Ecto neural progenitor cell (in vitro differentiated cells): Measurements from ENCODE around the gene LMTK3.
"Not testable (repeated sequence)": the region's sequence is repeated elsewhere in the genome, so short reads cannot be mapped to it uniquely, and the experiment has no call there.

Experiments
- DNase-seq: peaks from one replicate; pipeline ENCODE4 v3.0.0-alpha.2; 2018; ENCODE audit warnings: low spot score

LMTK3 gene

GRCh38 chr19:48538057-48538456 is 26.4 kb upstream of the LMTK3 start:
- DNase-seq, result not testable (repeated sequence)

GRCh38 chr19:48537541-48537940 is 25.9 kb upstream of the LMTK3 start:
- no peak for DNase-seq

DNA sequence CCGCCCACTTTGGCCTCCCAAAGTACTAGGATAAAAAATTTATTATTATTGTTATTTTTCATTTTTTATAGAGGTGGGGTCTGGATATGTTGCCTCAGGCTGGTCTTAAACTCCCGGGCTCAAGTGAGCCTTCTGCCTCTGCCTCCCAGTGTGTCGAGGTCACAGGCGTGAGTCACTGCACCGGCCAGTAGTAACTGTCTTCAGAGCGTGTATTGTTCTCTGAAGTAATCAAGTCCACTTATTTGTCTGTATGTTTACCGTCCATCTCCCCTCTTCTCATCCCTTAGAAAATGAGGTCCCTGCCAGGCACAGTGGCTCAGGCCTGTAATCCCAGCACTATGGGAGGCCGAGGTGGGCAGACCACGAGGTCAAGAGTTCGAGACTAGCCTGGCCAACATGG is 22.1 kb upstream of the LMTK3 start:
- DNase-seq, result no peak

DNA sequence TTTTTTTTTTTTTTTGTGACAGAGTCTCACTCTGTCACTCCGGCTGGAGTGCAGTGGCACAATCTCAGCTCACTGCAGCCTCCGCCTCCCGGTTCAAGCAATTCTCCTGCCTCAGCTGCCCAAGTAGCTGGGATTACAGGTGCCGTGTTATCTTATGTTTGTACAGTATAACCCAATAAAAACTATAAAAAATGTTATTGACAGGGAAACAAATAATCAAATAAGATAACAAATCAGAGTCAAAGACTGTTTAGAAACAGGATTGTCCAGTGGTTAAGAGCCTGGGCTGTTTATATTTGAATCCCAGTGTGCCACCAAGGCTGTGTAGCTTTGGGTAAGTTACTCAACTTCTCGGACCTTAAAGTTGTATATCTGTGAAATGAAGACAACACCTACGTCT is 19.1 kb upstream of the LMTK3 start:
- no peak for DNase-seq

DNA sequence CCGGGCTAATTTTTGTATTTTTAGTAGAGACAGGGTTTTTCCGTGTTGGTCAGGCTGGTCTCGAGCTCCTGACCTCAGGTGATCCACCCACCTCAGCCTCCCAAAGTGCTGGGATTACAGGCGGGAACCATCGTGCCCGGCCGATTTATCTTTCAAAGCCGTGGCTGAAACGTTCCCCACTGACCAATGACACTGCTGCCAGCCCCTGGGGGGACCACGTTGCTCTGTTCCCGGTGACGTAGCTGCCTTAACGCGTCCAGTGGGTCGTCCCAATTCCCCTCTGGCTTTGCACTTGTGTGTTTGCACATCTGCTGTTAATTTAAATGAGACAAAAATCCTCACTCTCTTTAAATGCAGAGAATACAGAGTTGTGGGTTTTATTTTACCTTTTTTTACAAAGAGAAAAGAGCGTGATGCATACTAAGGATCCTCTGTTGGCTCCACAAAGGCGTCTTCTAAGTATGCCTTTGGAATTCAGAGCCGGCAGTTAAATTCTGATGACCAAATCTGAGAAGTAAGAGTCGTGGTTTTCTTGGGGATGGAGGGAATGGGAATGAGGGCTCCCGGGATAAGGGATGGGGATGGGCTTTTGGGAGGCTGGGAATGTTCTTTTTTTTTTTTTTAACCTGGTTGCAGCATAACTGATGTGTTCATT is 18.6 kb upstream of the LMTK3 start:
- no peak for DNase-seq

- DNase-seq, result no peak
Observed at GRCh38 chr19:48529156-48529555, 17.5 kb upstream of the LMTK3 start.

- DNase-seq, result no peak
Observed at GRCh38 chr19:48524732-48525131, 13.1 kb upstream of the LMTK3 start.

- no peak for DNase-seq
Observed at GRCh38 chr19:48524221-48524620, 12.6 kb upstream of the LMTK3 start.

GRCh38 chr19:48520134-48520533 is 8.5 kb upstream of the LMTK3 start:
- no peak for DNase-seq

- DNase-seq, result not testable (repeated sequence)
Observed at GRCh38 chr19:48519426-48519825, 7.8 kb upstream of the LMTK3 start.

DNA sequence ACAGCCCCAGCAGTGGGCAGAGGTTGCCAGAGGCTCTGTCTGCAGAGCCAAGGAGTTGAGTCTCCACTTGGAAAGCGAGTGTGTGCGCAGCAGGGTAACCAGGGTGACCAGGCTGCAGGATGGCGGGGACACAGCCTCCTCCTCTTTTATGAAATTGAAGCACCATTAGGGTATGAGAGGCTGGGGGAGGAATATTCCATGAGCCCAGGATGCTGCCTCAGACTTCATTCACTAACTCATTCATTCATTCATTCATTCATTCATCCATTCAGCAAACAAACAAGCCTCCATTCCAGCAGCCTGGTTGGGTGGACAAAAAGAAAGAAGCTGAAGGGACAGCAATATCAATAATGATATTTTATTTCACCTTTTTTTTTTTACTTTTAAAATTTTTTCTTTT is 6.6 kb upstream of the LMTK3 start:
- DNase-seq, result no peak

DNA sequence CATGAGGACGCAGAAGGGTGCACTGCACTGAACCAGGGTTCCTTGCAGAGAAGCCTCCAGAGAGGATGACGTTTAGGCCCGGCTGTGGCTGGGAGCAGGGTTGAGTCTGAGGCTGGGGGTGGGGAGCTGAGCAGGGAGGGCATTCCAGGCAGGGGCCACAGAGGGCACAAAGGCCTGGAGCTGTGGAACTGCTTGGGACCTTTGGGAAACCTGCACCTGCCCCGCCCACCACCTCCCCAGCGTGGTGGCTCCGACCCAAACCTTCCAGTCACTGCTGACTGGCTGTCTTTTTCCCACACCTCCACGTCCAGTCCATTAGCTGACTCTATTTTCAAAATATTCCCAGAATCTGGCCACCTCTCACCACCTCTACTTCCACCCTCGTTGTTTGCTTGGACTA is 4.9 kb upstream of the LMTK3 start:
- no peak for DNase-seq

- no peak for DNase-seq
Observed at GRCh38 chr19:48514123-48514458, 2.5 kb upstream of the LMTK3 start.

- peak; percentile 86 for DNase-seq
Observed at GRCh38 chr19:48513289-48514122, 1.9 kb upstream of the LMTK3 start.

DNA sequence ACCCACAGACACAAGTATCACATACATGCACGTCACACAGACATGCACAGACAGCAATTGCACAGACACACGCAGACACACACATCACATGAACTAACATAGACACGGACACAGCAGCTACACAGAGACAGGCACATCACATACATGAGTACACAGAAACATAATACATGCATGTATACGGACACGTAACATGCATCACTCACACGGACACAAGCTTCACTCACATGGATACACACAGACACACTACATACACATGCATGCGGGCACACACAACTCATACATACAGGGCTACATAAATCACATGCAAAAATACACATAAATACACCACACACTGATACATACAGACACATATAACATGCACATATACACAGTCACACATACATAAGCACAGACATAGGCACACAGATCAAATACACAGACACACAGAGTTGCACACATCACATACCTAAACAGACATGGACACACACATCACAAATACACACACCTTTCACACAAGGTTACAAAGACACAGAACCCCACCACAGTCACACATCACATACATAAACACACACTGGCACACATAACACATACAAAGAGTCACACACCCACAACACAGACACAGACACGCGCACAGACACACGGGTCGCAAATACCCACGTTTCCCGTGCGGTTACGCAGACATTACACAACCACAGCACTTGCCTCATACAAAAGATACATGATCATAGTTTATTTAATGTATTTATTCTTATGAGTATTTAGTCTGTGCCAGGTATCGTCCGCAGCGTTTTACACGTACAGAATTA is 1.1 kb upstream of the LMTK3 start:
- no peak for DNase-seq

DNA sequence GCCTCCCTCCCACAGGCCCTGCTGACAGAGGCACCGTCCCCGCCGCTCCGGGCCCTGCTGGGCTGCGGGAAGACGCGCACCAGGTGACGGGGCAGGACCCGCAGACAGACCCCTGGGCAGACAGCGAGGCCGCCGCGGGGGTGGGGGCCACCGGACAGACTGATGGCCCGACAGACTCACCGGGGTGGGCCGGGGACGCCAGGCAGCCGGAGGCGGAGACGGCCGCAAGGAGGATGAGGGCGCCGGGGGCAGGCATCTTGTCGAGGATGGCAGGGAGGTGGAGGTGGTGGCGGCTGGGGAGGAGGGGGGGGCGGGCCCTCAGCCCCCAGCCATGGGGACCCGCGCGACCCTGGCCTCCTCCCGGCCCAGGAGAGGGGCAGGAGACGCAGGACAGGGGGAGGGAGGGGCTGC is 309 bp downstream of the LMTK3 start:
- DNase-seq, result peak; percentile 70

GRCh38 chr19:48510421-48511268 is 990 bp downstream of the LMTK3 start:
- peak; percentile 85 for DNase-seq

DNA sequence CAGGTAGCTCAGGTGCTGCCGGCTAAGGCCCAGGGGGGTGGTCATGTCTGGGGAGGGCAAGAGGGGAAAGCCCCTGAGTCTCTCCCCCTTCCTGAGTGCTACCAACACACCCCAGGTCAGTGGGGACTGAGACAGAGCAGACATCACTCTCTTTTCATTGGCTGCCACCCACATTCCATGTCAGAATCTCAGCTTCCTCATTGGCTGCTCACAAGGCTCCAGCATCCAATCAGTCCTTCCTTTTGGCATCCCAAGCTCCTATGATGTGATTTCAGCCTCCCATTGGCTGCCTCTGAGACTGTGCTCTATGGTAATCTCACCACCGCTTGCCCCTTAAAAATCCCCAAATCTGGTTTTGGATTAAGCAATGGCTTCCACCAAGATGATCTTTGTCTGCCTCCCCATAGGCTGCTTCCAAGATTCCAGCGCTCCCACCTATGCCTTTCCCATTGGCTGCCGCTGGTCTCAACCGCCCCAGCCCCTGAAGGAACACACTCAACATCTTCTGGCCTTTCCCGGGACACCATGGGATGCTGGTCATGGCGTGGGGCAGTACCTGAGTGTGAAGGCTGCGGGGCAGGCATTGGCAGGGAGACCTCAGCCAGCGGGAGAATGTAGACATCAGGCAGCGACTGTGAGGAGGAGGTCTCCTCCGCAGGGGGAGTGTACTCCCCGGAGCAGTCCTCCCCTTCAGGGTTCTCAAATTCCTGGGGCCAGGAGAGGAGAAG is 2.0 kb downstream of the LMTK3 start:
- DNase-seq, result no peak

GRCh38 chr19:48508729-48509411 is 2.8 kb downstream of the LMTK3 start:
- no peak for DNase-seq

DNA sequence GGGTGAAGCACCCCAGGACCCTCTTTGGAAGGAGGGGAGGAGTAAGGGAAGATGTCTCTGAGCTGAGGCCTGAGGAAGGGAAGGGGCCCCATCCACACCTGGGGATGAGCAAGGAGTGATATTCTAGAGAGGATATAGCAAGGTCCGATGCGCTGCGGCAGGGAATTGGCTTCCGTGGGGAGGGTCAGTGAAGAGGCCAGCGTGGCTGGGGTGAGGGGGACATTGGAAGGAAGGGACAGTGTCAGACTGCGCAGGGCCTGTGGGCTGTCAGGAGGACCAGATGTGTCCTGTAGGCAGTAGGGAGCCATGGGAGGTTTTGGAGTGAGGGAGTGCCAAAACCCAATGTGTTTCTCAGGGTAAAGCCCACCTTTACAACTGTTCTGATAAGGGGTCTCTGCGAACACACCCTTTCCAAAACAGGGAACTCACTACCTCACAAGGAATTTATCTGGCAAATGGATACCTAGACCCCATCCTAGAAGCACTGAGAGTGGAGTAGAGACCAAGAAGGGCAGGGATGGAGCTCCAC is 3.7 kb downstream of the LMTK3 start:
- DNase-seq, result no peak
